AML-193 (cell line): ENCODE measurements around the gene CAMK1G.

Experiments
- DNase-seq, 2 experiments: peaks; one replicate each; lab custom pipeline; 2025; lab: John Stamatoyannopoulos, UW

CAMK1G gene

GRCh38 chr1:209565759-209566678 lies 17.5 kb upstream of the CAMK1G start:
- peak; percentile 68 for DNase-seq

DNA sequence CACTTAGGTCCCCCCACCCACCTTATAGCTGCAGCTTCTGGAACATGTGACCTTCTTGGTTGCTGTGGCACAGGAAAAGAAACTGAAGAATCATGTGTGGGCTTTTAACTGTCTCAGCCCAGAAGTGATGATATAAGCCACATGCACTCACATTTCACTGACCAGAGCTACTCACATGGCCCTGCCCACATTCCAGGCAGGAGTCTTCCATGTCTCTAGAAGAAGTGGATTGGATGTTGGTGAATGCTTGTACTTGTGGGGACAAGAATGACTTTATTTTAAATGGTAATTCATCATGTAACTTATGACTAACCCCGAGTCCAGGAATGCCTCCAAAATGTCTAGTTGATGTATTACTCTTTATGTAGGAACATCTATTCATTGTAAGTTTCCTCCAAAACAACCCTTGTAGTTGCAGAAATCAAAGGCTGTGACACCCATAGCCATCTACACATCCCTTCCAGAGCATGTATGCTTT lies 15.8 kb upstream of the CAMK1G start:
- DNase-seq = no peak

GRCh38 chr1:209569455-209570207 lies 13.9 kb upstream of the CAMK1G start:
- peak; percentile 34 to 37 for DNase-seq

DNA sequence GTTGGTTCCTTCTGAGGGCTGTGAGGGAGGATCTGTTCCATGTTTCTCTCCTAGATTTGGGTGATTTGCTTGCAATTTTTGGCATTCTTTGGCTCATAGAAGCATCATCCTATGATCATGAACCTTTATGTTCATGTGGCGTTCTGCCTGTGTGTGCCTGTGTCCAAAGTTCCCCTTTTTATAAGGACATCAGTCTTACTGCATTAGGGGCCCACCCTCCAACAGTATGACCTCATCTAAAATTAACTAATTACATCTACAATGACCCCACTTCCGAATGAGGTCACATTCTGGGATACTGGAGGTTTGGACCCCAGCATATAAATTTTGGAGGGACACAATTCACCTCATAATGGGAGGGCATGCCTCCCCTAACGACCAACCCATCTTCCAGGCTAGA lies 12.8 kb upstream of the CAMK1G start:
- DNase-seq = no peak

- DNase-seq = peak; percentile 3 to 24
These were observed 6.9 kb upstream of the CAMK1G start for GRCh38 chr1:209576392-209577197.

GRCh38 chr1:209577346-209577745 lies 6.2 kb upstream of the CAMK1G start:
- no peak for DNase-seq

- no peak for DNase-seq
These were observed 2.9 kb upstream of the CAMK1G start for GRCh38 chr1:209580577-209580976.

- no peak for DNase-seq
These were observed 738 bp downstream of the CAMK1G start for GRCh38 chr1:209584231-209584672.

- no peak for DNase-seq
These were observed 1.7 kb downstream of the CAMK1G start for GRCh38 chr1:209585197-209585596.

DNA sequence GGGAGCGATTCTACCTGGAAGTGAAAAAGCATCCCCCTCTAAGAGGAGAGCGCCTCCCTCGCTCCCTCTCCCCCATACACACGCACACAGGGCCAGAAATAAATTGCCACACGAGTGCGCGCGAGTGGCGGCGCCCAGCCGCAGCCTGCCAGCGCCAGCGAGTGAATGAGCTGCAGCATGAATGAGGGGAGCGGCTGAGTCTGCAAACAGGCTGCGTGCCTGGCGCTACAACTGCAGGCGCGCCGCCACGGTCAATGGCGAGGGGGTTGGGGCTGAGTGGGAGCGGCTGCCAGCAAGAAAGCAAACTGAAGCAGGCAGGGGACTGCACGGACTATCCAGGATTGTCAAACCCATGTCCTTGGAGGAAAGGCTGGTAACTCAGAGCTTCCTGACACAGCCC lies 2.2 kb downstream of the CAMK1G start:
- no peak for DNase-seq

- no peak for DNase-seq
These were observed 2.8 kb downstream of the CAMK1G start for GRCh38 chr1:209586221-209586740.

DNA sequence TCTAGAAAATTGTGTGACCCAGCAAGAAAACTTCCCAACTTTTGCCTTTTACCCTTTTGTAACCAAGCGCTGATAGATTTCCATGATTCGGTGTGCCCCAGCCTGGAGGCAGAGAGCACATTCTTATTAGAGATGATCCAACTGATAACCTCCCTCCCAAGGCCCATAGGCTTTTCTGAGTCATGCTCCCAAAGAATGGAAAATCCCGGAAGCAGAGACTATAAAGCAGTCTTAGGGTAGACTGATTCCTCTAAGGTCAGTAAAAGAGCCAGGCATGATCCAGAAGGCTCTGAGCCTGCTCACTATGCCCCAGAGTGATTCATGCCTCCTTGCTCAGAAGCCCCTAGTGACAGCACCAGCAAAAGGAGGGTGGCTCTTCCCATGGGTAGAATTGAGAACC lies 4.3 kb downstream of the CAMK1G start:
- no peak for DNase-seq

- DNase-seq = no peak
These were observed 5.9 kb downstream of the CAMK1G start for GRCh38 chr1:209589440-209589839.

DNA sequence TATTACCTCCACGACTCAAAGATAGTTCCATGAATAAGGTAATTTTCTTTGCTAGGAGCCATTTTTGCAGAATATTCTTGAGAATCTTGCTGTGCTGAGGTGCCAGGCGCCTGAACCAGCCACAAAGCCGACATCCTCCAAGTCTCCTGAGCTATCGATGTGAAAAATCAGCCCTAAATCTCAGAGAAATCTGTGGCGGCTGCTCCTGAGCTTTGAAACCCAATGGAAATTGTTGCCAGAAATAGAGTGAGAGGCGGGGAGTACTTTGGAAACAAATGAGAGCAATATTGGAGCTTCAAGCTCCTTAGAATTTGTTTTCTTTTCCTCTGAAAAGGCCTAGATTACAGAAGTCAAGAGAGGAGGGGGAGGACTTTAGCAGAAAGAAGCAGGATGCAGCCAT lies 6.3 kb downstream of the CAMK1G start:
- no peak for DNase-seq

DNA sequence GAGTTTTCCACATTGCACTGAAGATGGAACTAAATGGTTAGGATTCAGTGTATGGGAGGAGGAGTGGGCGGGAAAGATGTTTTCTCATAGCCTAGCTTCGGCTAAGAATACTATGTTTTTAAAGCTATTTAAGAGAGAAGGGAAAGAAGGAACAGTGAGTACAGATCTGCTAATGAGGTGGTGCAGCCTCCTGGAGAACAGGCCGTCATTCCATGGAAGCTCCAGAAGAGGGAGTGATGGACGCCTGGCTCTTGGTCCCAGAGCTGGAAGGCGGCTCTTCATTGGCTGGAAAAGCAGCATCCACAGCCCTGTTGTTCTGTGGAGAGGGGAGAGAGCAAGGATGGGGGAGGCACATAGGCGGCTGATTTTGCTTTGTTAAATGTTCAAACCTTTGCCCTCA lies 6.9 kb downstream of the CAMK1G start:
- no peak for DNase-seq

DNA sequence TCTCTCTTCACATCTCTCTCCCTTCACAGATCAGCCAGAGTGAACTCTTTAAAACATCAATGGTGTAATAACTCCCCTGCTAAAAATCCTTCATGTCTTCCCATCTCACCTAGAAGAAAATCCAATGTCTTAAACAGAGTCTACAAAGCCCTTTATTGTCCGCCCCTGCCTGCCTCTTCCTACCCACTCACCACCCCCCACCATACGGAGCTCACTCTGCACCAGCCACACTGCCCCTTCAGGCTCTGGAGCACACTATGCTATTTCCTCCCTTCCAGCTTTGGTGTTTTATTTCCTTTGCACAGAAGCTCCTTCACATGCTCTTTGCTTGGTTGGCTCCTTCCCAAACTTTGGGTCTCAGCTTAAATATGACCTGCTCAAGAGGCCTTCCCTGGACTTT lies 10.2 kb downstream of the CAMK1G start:
- DNase-seq = no peak

DNA sequence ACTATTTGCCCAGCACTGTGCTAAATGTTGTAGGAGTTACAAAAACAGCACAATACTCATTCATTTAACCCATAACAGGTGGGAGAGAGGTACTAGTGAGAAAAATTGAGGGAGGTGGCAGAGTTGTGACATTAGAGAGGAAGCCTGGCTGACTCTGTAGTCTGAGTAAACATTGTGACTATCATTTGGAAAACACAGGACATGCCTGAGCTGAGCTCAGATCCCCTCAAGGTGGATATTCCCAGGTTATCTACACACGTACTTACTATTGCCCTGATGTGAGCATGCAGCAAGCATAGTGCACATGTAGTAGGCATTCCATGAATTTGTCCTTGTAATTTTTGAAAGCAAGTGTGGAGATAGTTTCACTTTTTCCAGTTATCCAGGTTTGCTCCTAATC lies 10.9 kb downstream of the CAMK1G start:
- DNase-seq = no peak

GRCh38 chr1:209595028-209595427 lies 11.5 kb downstream of the CAMK1G start:
- DNase-seq = no peak

- DNase-seq = no peak
These were observed 12.2 kb downstream of the CAMK1G start for GRCh38 chr1:209595599-209596285.

GRCh38 chr1:209597499-209597898 lies 14.0 kb downstream of the CAMK1G start:
- no peak for DNase-seq

DNA sequence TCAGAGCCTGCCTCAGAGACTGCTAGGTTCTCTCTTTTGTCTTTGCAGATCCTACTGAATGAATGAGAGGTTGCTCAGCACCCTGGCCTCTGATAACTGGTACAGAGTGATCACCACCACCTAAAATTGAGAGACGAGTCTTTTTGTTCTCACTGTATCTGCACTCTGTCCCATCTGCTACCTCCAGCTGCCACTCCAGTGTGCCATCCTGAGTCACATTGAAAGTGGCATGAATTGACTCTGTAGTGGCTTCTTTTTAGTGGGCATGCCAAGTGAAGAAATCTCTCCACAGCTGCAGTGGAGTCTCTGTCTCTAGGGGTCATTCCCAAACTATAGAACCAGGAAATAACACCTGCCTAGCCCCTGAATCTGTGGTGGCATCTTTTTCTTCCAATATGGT lies 14.7 kb downstream of the CAMK1G start:
- DNase-seq = no peak
